Uterus (tissue), 4 donors: Measurements from ENCODE around the gene DGKG. TPM values are rescaled to one million over a fixed set of nuclear protein-coding genes. Genes with fewer than 3 reads are reported as not detected.

Source experiments
- DNase-seq, 2 donors: peaks; one replicate each; pipeline ENCODE4 v3.0.0-alpha.2; 2019 to 2020
- H3K27ac ChIP-seq, 2 donors: fragments of 200-600 bp; sonication (generic); 1 replicate in 1 of 2; 2 replicates in 1 of 2; pipeline ENCODE4 v1.5.1; 2016 to 2018
- H3K27me3 ChIP-seq, 2 donors: fragments of 200-600 bp; sonication (generic); one replicate each; pipeline ENCODE4 v1.5.1; 2018 to 2019; ENCODE audit warnings: control low read depth in 1 of 2
- H3K36me3 ChIP-seq, 2 donors: fragments of 200-600 bp; sonication (generic); one replicate each; pipeline ENCODE4 v1.5.1; 2019; ENCODE audit warnings: control low read depth in 1 of 2
- H3K4me1 ChIP-seq, 2 donors: fragments of 200-600 bp; sonication (generic); one replicate each; pipeline ENCODE4 v1.5.1; 2018 to 2019; ENCODE audit warnings: control low read depth in 1 of 2
- H3K4me3 ChIP-seq, 2 donors: fragments of 200-600 bp; sonication (generic); 1 replicate in 1 of 2; 2 replicates in 1 of 2; pipeline ENCODE4 v1.5.1; 2018 to 2019; ENCODE audit warnings: mild to moderate bottlenecking in 1 of 2
- H3K9me3 ChIP-seq, 2 donors: fragments of 200-600 bp; sonication (generic); one replicate each; pipeline ENCODE4 v1.5.1; 2019; ENCODE audit warnings: control low read depth in 1 of 2
- CTCF ChIP-seq, 4 experiments: fragments of 200-600 bp in 2 of 4; fragments of 450-650 bp in 2 of 4; sonication (generic) in 2 of 4; IDR thresholded peaks; one replicate each; pipeline ENCODE4 v1.5.1; 2016 to 2019; ENCODE audit warnings: antibody characterized with exemption in 4 of 4, mild to moderate bottlenecking in 2 of 4, moderate library complexity in 1 of 4
- POLR2A ChIP-seq, 2 donors: fragments of 450-650 bp; IDR thresholded peaks; one replicate each; pipeline ENCODE4 v1.6.1; 2016; ENCODE audit warnings: antibody characterized with exemption in 2 of 2, mild to moderate bottlenecking in 1 of 2, moderate library complexity in 1 of 2
- intact Hi-C: fragments of 100-400 bp; cut with DNase I; formaldehyde crosslinking; loops from one replicate; pipeline ENCODE4 v1.15.1; 2023; ENCODE audit warnings: low total_unique reads
- total RNA-seq, 4 donors: library from RNA; depleted of rRNA in 3 of 4; stranded (reverse); fragments of >200 nt in 3 of 4; gene quantifications; one replicate each; pipeline versions ENCODE4 v1.1.0 to v1.2.4, GENCODE V29; 2014 to 2023
- donor health status: DM: yes; HTN: yes; CAD: no.

Gene DGKG
- total RNA-seq, 4 donors from 2014 or later = 1.9 to 10.8 (median 6.7) TPM

- no peak overlapping the region for H3K4me3 ChIP-seq
- peaks cover 0 to 12% of the 10 kb centered on the region in 2 donors for H3K27me3 ChIP-seq
- H3K36me3 ChIP-seq = no peaks in the 10 kb centered on the region
- no peak for DNase-seq
- TF ChIP-seq POLR2A (IDR thresholded peaks at IDR 0.05) = no peak
- TF ChIP-seq CTCF (IDR thresholded peaks at IDR 0.05) = no peak
- no peak overlapping the region for H3K27ac ChIP-seq
- no peaks in the 10 kb centered on the region for H3K9me3 ChIP-seq
- peaks cover 0 to 5% of the 10 kb centered on the region in 2 donors for H3K4me1 ChIP-seq
- intact Hi-C loops = no loop called here
Measured at GRCh38 chr3:186193534-186194450, 168.2 kb downstream of the DGKG start.

- Histone ChIP-seq H3K4me1 (peaks cover 0 to 5% of the 10 kb centered on the region in 2 donors), H3K27me3 (peaks cover 0 to 12% of the 10 kb centered on the region in 2 donors), H3K27ac (no peak overlapping the region), H3K9me3 (no peaks in the 10 kb centered on the region), H3K4me3 (no peak overlapping the region), H3K36me3 (no peaks in the 10 kb centered on the region)
- intact Hi-C loops = no loop called here
- TF ChIP-seq CTCF (IDR thresholded peaks at IDR 0.05) = no peak
- TF ChIP-seq POLR2A (IDR thresholded peaks at IDR 0.05) = no peak
- no peak for DNase-seq
Measured at GRCh38 chr3:186192823-186193222, 169.2 kb downstream of the DGKG start.

GRCh38 chr3:186189492-186189891 lies 172.5 kb downstream of the DGKG start:
- Histone ChIP-seq H3K9me3 (no peaks in the 10 kb centered on the region), H3K27ac (no peak overlapping the region), H3K36me3 (no peaks in the 10 kb centered on the region), H3K27me3 (peaks cover 0 to 12% of the 10 kb centered on the region in 2 donors), H3K4me3 (no peak overlapping the region), H3K4me1 (peaks cover 0 to 5% of the 10 kb centered on the region in 2 donors)
- intact Hi-C loops = no loop called here
- TF ChIP-seq CTCF (IDR thresholded peaks at IDR 0.05) (no peak), POLR2A (IDR thresholded peaks at IDR 0.05) (no peak)
- no peak for DNase-seq

- no peak overlapping the region for H3K4me3 ChIP-seq
- no peak overlapping the region for H3K27ac ChIP-seq
- intact Hi-C loops = no loop called here
- no peak for DNase-seq
- TF ChIP-seq POLR2A (IDR thresholded peaks at IDR 0.05) = no peak
- no peaks in the 10 kb centered on the region for H3K9me3 ChIP-seq
- H3K27me3 ChIP-seq = no peaks in the 10 kb centered on the region
- no peaks in the 10 kb centered on the region for H3K36me3 ChIP-seq
- no peaks in the 10 kb centered on the region for H3K4me1 ChIP-seq
Measured at GRCh38 chr3:186187401-186188275, 174.4 kb downstream of the DGKG start.

GRCh38 chr3:186185194-186185787 lies 176.7 kb downstream of the DGKG start:
- DNase-seq = no peak
- Histone ChIP-seq H3K36me3 (no peaks in the 10 kb centered on the region), H3K9me3 (no peaks in the 10 kb centered on the region), H3K27ac (no peak overlapping the region), H3K4me1 (no peaks in the 10 kb centered on the region), H3K27me3 (no peaks in the 10 kb centered on the region), H3K4me3 (no peak overlapping the region)
- no peak for TF ChIP-seq POLR2A (IDR thresholded peaks at IDR 0.05)
- TF ChIP-seq CTCF (IDR thresholded peaks at IDR 0.05) = no peak
- intact Hi-C loops = no loop called here
